IMR-90 (cell line): ENCODE results near the gene PIP5K1C. TPM values are rescaled to one million over a fixed set of nuclear protein-coding genes. Genes with fewer than 3 reads are reported as not detected.
A peak's percentile ranks its signal among the peaks of the same experiment; 100 is the strongest.

Experiments
- ATAC-seq: fragments of 200-7000 bp; cut with Tn5 transposase; 2 replicates; pipeline ENCODE4 v1.9.1; 2020; ENCODE audit warnings: low read depth, mild to moderate bottlenecking, moderate library complexity
- Bru-seq: library from RNA; stranded (reverse); fragments of 400-500 nt; gene quantifications from one replicate; lab custom pipeline; 2021; lab: Mats Ljungman, UMichigan
- BruChase-seq, 2 experiments: library from RNA; stranded (reverse); fragments of 400-500 nt; gene quantifications; one replicate each; lab custom pipeline; 2021; lab: Mats Ljungman, UMichigan
- BruUV-seq: library from RNA; stranded (reverse); fragments of 400-500 nt; replicated peaks from 2 replicates; lab custom pipeline; 2021; lab: Mats Ljungman, UMichigan
- CTCF ChIA-PET: fragments of 300-600 bp; formaldehyde crosslinking; extraction: SDS; loops from one replicate; lab custom pipeline; 2021; ENCODE audit warnings: antibody characterized with exemption; lab: Yijun Ruan, JAX
- POLR2A ChIA-PET: fragments of 300-600 bp; sonication (Branson Sonifier 250); formaldehyde crosslinking; loops from one replicate; lab custom pipeline; 2022; ENCODE audit warnings: antibody characterized with exemption; ENCODE audit not compliant: unreplicated experiment; lab: Charles Lee
- DNase-seq: peaks from one replicate; pipeline ENCODE4 v3.0.0; 2013
- H2AFZ ChIP-seq: replicated peaks from 2 replicates; pipeline ENCODE3; 2013; ENCODE audit warnings: low read length, mild to moderate bottlenecking; ENCODE audit not compliant: poor library complexity
- H2AK5ac ChIP-seq: 2 replicates; pipeline ENCODE4 v1.6.1; 2013; ENCODE audit warnings: low read depth, low read length, inconsistent platforms
- H2AK9ac ChIP-seq: replicated peaks from 2 replicates; pipeline ENCODE3; 2013; ENCODE audit warnings: mild to moderate bottlenecking, low read depth, low read length, moderate library complexity; ENCODE audit not compliant: poor library complexity
- H2BK120ac ChIP-seq: 2 replicates; pipeline ENCODE4 v1.6.1; 2013; ENCODE audit warnings: low read depth, low read length, inconsistent platforms
- H2BK15ac ChIP-seq: 3 replicates; pipeline ENCODE4 v1.6.1; 2013; ENCODE audit warnings: low read depth, low read length, inconsistent platforms
- H2BK20ac ChIP-seq: 2 replicates; pipeline ENCODE4 v1.6.1; 2013; ENCODE audit warnings: low read depth, mild to moderate bottlenecking, inconsistent platforms, low read length, moderate library complexity
- H2BK5ac ChIP-seq: 2 replicates; pipeline ENCODE4 v1.6.1; 2013; ENCODE audit warnings: mild to moderate bottlenecking, low read depth, low read length, inconsistent platforms; ENCODE audit not compliant: poor library complexity, severe bottlenecking
- H3K14ac ChIP-seq: replicated peaks from 2 replicates; pipeline ENCODE4 v1.6.1; 2013; ENCODE audit warnings: low read depth, low read length, inconsistent platforms
- H3K18ac ChIP-seq: 2 replicates; pipeline ENCODE4 v1.6.1; 2013; ENCODE audit warnings: low read depth, low read length, control low read depth
- H3K23ac ChIP-seq: 2 replicates; pipeline ENCODE4 v1.6.1; 2013; ENCODE audit warnings: low read depth, low read length, inconsistent platforms
- H3K27ac ChIP-seq: 2 replicates; pipeline ENCODE4 v1.5.1; 2013; ENCODE audit warnings: mild to moderate bottlenecking, control low read depth, low read length; ENCODE audit not compliant: insufficient read depth
- H3K27me3 ChIP-seq: 2 replicates; pipeline ENCODE4 v1.6.1; 2013; ENCODE audit warnings: low read length; ENCODE audit not compliant: control insufficient read depth, insufficient read depth
- H3K36me3 ChIP-seq: 2 replicates; pipeline ENCODE4 v1.6.1; 2013; ENCODE audit warnings: low read length, mixed read lengths; ENCODE audit not compliant: control insufficient read depth, insufficient read depth
- H3K4ac ChIP-seq: 2 replicates; pipeline ENCODE4 v1.6.1; 2013; ENCODE audit warnings: low read depth, low read length, inconsistent platforms
- H3K4me1 ChIP-seq: 2 replicates; pipeline ENCODE4 v1.6.1; 2013; ENCODE audit warnings: low read length, mixed read lengths; ENCODE audit not compliant: control insufficient read depth, insufficient read depth
- H3K4me2 ChIP-seq: 2 replicates; pipeline ENCODE4 v1.6.1; 2013; ENCODE audit warnings: low read depth, mild to moderate bottlenecking, control low read depth, low read length, moderate library complexity
- H3K4me3 ChIP-seq: 2 replicates; pipeline ENCODE4 v1.5.1; 2013; ENCODE audit warnings: low read depth, mild to moderate bottlenecking, control low read depth, low read length, moderate library complexity; ENCODE audit not compliant: insufficient read depth
- H3K56ac ChIP-seq: 2 replicates; pipeline ENCODE4 v1.6.1; 2013; ENCODE audit warnings: low read length, inconsistent platforms; ENCODE audit not compliant: insufficient read depth; ENCODE audit errors: extremely low read depth
- H3K79me1 ChIP-seq, 2 experiments: 2 replicates each; pipeline ENCODE4 v1.6.1; 2013; ENCODE audit warnings: low read length in 2 of 2, inconsistent platforms in 1 of 2, low read depth in 1 of 2
- H3K9ac ChIP-seq: 2 replicates; pipeline ENCODE4 v1.6.1; 2013; ENCODE audit warnings: low read depth, low read length, control low read depth
- H3K9me1 ChIP-seq: 2 replicates; pipeline ENCODE4 v1.6.1; 2013; ENCODE audit warnings: low read length, inconsistent platforms; ENCODE audit not compliant: insufficient read depth
- H3K9me3 ChIP-seq: 2 replicates; pipeline ENCODE4 v1.6.1; 2013; ENCODE audit warnings: low read length; ENCODE audit not compliant: control insufficient read depth, insufficient read depth
- H4K20me1 ChIP-seq: 2 replicates; pipeline ENCODE4 v1.6.1; 2013; ENCODE audit warnings: low read length, inconsistent platforms; ENCODE audit not compliant: insufficient read depth
- H4K5ac ChIP-seq: 2 replicates; pipeline ENCODE4 v1.6.1; 2013; ENCODE audit warnings: mild to moderate bottlenecking, low read depth, low read length, control low read depth
- H4K8ac ChIP-seq, 2 experiments: 2 replicates each; pipeline ENCODE4 v1.6.1; 2013; ENCODE audit warnings: low read depth in 2 of 2, low read length in 2 of 2, control low read depth in 1 of 2, inconsistent platforms in 1 of 2
- H4K91ac ChIP-seq: 2 replicates; pipeline ENCODE4 v1.6.1; 2013; ENCODE audit warnings: low read depth, low read length, inconsistent platforms; ENCODE audit not compliant: insufficient read depth
- BHLHE40 ChIP-seq: fragments of 150-350 bp; IDR thresholded peaks from 2 replicates; pipeline ENCODE4 v1.6.1; 2016; ENCODE audit warnings: mild to moderate bottlenecking, low read depth, low read length
- CEBPB ChIP-seq: IDR thresholded peaks from 2 replicates; pipeline ENCODE4 v1.6.1; 2012; ENCODE audit warnings: low read depth, low read length, improper control_type of control experiment
- CHD1 ChIP-seq: IDR thresholded peaks from 2 replicates; pipeline ENCODE4 v1.6.1; 2012; ENCODE audit warnings: low read depth, low read length, improper control_type of control experiment
- MAZ ChIP-seq: IDR thresholded peaks from 2 replicates; pipeline ENCODE4 v1.6.1; 2012; ENCODE audit warnings: low read depth, mild to moderate bottlenecking, low read length, improper control_type of control experiment, moderate library complexity, borderline replicate concordance
- MXI1 ChIP-seq: IDR thresholded peaks from 2 replicates; pipeline ENCODE4 v1.6.1; 2012; ENCODE audit warnings: low read depth, mild to moderate bottlenecking, low read length, moderate library complexity, borderline replicate concordance
- POLR2A ChIP-seq: IDR thresholded peaks from 2 replicates; pipeline ENCODE4 v1.6.1; 2012; ENCODE audit warnings: mild to moderate bottlenecking, low read depth, low read length
- RAD21 ChIP-seq: IDR thresholded peaks from 2 replicates; pipeline ENCODE4 v1.6.1; 2012; ENCODE audit warnings: low read length, improper control_type of control experiment
- RCOR1 ChIP-seq: IDR thresholded peaks from 2 replicates; pipeline ENCODE4 v1.6.1; 2012; ENCODE audit warnings: mild to moderate bottlenecking, low read length, improper control_type of control experiment; ENCODE audit not compliant: insufficient replicate concordance
- SMC3 ChIP-seq: fragments of 150-350 bp; IDR thresholded peaks from 2 replicates; pipeline ENCODE4 v1.6.1; 2016; ENCODE audit warnings: low read depth, mild to moderate bottlenecking, antibody characterized with exemption, low read length, moderate library complexity
- WGBS, 2 experiments: methylation state at CpG; one replicate each; pipeline versions ENCODE4 v1.1.5 to v1.1.7; 2013; ENCODE audit warnings: missing lambda C conversion rate in 2 of 2; ENCODE audit not compliant: insufficient read length in 1 of 2; ENCODE audit errors: extremely low coverage in 2 of 2; 5-methylcytosine and 5-hydroxymethylcytosine counted together
- dilution Hi-C: fragments of 300-500 bp; cut with HindIII; formaldehyde crosslinking; loops from one replicate; pipeline ENCODE4 v1.14.3; 2018; ENCODE audit warnings: low sequenced_read_pairs; ENCODE audit not compliant: unreplicated experiment
- in situ Hi-C: fragments of 300-500 bp; cut with MboI; formaldehyde crosslinking; loops from 3 replicates; pipeline ENCODE4 v1.14.3; 2019; ENCODE audit warnings: low sequenced_read_pairs, inconsistent platforms, mixed read lengths
- intact Hi-C: fragments of 100-400 bp; cut with micrococcal nuclease; formaldehyde crosslinking; loops from 2 replicates; pipeline ENCODE4 v1.10.0; 2022
- long read RNA-seq: library from polyadenylated mRNA; unstranded; transcript quantifications from one replicate; pipeline ENCODE4 v2.0.0, GENCODE V29; 2021; ENCODE audit not compliant: unreplicated experiment
- polyA plus RNA-seq, 3 experiments: library from polyadenylated mRNA; depleted of rRNA; stranded (reverse); fragments of >200 nt; gene quantifications; 2 replicates each; pipeline ENCODE4 v1.2.3, GENCODE V29; 2012; ENCODE audit warnings: low replicate concordance in 1 of 3
- total RNA-seq: library from RNA; depleted of rRNA; stranded (reverse); fragments of >200 nt; gene quantifications from 2 replicates; pipeline ENCODE4 v1.2.3, GENCODE V29; 2012; rRNA removed
- TF ChIP-seq, protein P1 (sequence below): fragments of 150-350 bp; IDR thresholded peaks from 2 replicates; pipeline ENCODE4 v1.6.1; 2016; ENCODE audit warnings: low read depth, mild to moderate bottlenecking, low read length, moderate library complexity, borderline replicate concordance

Gene PIP5K1C, protein sequence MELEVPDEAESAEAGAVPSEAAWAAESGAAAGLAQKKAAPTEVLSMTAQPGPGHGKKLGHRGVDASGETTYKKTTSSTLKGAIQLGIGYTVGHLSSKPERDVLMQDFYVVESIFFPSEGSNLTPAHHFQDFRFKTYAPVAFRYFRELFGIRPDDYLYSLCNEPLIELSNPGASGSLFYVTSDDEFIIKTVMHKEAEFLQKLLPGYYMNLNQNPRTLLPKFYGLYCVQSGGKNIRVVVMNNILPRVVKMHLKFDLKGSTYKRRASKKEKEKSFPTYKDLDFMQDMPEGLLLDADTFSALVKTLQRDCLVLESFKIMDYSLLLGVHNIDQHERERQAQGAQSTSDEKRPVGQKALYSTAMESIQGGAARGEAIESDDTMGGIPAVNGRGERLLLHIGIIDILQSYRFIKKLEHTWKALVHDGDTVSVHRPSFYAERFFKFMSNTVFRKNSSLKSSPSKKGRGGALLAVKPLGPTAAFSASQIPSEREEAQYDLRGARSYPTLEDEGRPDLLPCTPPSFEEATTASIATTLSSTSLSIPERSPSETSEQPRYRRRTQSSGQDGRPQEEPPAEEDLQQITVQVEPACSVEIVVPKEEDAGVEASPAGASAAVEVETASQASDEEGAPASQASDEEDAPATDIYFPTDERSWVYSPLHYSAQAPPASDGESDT
- total RNA-seq = 10.8 and 13.6 TPM in 2 replicates
- polyA plus RNA-seq (2012; rRNA removed) = 23.3 and 28.0 TPM in 2 replicates
- 14.8 and 28.7 TPM in 2 replicates for polyA plus RNA-seq (2012; cell fraction: cytosol; rRNA removed)
- polyA plus RNA-seq (2012; cell fraction: nucleus; rRNA removed; ENCODE audit: low replicate concordance) = 21.1 and 41.9 TPM in 2 replicates
- percentile 67 among the genes with signal in this experiment for Bru-seq, nascent RNA
- percentile 83 among the genes with signal in this experiment for BruChase-seq, experiment 1, labeled RNA remaining after a 6-hour chase
- BruChase-seq, experiment 2, labeled RNA remaining after a 2-hour chase = percentile 78 among the genes with signal in this experiment
- long read RNA-seq, partial matches to known transcripts = 9 of 49 reads
- long read RNA-seq, other reads (novel, unspliced or antisense) = 39 of 49 reads

DNA sequence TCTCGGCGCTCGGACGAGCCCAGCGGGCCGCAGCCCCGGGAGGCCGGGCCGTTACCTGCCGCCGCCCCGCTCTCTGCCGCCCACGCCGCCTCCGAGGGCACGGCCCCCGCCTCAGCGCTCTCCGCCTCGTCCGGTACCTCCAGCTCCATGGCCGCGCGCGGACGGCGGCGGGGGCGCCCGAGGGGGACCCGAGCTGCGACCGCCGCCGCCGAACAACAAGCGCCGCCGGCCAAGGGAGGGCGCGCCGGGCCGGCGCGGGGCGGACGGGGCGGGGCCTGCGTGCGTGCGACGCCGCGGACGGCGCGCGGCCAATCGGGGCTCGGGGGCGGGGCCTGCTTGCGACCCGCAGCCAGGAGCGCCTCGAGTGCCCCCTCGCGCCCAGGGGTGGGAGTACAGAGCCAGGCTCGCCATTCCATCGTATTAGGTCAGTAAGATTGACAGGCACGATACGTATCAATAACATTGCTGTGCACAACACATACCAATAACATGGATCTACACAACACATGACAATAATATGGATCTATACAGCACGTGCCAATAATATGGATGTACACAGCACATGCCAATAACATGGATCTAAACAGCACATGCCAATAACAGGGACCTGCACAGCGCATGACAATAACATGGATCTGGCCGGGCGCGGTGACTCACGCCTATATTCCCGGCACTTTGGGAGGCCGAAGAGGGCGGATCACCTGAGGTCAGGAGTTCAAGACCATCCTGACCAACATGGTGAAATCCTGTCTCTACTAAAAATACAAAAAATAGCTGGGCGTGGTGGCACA, at the start of gene PIP5K1C:
PIP5K1C (minus strand) TSS at position 227 of the 791 bp plus-strand sequence; CDS start at position 149, 78 bp downstream.
- Histone ChIP-seq H4K91ac (peak within 1 kb of the TSS; percentile 39; the same call in 1 of the 2 replicates), H3K4ac (peak within 1 kb of the TSS; percentile 72), H4K8ac (peak within 1 kb of the TSS; percentile 0 to 5; a peak in 1 of 4 replicates), H3K23ac (peak within 1 kb of the TSS; percentile 26), H3K27me3 (peaks cover 2% of the 10 kb centered on the region; the same call in 1 of the 2 replicates), H2BK20ac (no peak within 1 kb of the TSS), H2BK120ac (no peak within 1 kb of the TSS), H3K4me3 (peak within 1 kb of the TSS; percentile 97), H3K18ac (peak within 1 kb of the TSS; percentile 22; the same call in 1 of the 2 replicates), H2AFZ (peak within 1 kb of the TSS; percentile 78), H2BK5ac (peak within 1 kb of the TSS; percentile 51), H3K9me1 (0 out of 2 replicates have a peak, but pooled peaks cover 9% of the 10 kb centered on the region), H3K4me2 (peak within 1 kb of the TSS; percentile 98), H3K9me3 (no peaks in the 10 kb centered on the region), H3K36me3 (no peaks in the 10 kb centered on the region), H3K27ac (peak within 1 kb of the TSS; percentile 77), H2BK15ac (no peak within 1 kb of the TSS), H3K79me1 (peaks cover 0 to 36% of the 10 kb centered on the region in 2 experiments; a peak in 3 of 4 replicates), H3K14ac (peak within 1 kb of the TSS; percentile 48), H3K4me1 (peaks cover 8% of the 10 kb centered on the region; the same call in 1 of the 2 replicates), H2AK5ac (peak within 1 kb of the TSS; percentile 36; the same call in 1 of the 2 replicates), H2AK9ac (peak within 1 kb of the TSS; percentile 99), H4K20me1 (peaks cover 43% of the 10 kb centered on the region), H4K5ac (peak within 1 kb of the TSS; percentile 27; the same call in 1 of the 2 replicates), H3K56ac (peak within 1 kb of the TSS; percentile 35; the same call in 1 of the 2 replicates), H3K9ac (peak within 1 kb of the TSS; percentile 88)
- intact Hi-C loops = loop anchor here (1.0 to 10.0 kb wide), 2 partner anchors 34 to 376 kb away; no protein-coding TSS in a partner anchor
- POLR2A ChIA-PET = no interaction called here
- ATAC-seq = peak; percentile 97
- dilution Hi-C loops = no loop called here
- CTCF ChIA-PET = interaction anchor here (0.6 to 1.6 kb wide), 2 partner anchors 10 to 14 kb away, joined by 3 to 5 read pairs; no protein-coding TSS in a partner anchor
- 2% methylated on average over 46 of the region's 82 CpGs; no CpG with 5 or more reads in 1 of the 2 experiments for WGBS, 2 experiments
- DNase-seq = peak; percentile 78
- no TSS peak for BruUV-seq
- in situ Hi-C loops = loop anchor here (5.0 kb wide), 1 partner anchor 33 kb away; no protein-coding TSS in a partner anchor
- TF ChIP-seq RAD21 (peak; percentile 70), MXI1 (0 out of 2 replicates have a peak, but pooled peaks have one; percentile 7), POLR2A (peak; percentile 39; the same call in 1 of the 2 replicates), RCOR1 (no peak), CHD1 (no peak), SMC3 (peak; percentile 69), CEBPB (no peak), BHLHE40 (no peak), MAZ (peak; percentile 64; the same call in 1 of the 2 replicates)
- TF ChIP-seq, protein P1, sequence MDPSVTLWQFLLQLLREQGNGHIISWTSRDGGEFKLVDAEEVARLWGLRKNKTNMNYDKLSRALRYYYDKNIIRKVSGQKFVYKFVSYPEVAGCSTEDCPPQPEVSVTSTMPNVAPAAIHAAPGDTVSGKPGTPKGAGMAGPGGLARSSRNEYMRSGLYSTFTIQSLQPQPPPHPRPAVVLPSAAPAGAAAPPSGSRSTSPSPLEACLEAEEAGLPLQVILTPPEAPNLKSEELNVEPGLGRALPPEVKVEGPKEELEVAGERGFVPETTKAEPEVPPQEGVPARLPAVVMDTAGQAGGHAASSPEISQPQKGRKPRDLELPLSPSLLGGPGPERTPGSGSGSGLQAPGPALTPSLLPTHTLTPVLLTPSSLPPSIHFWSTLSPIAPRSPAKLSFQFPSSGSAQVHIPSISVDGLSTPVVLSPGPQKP = no peak
